KBM-7 (cell line): Measurements from ENCODE around the gene HELZ.
"Not testable (repeated sequence)": the region's sequence is repeated elsewhere in the genome, so short reads cannot be mapped to it uniquely, and the experiment has no call there.

Experiments used
- DNase-seq: peaks from one replicate; pipeline ENCODE4 v3.0.0-alpha.2; 2015
- in situ Hi-C: fragments of 300-500 bp; cut with MboI; formaldehyde crosslinking; loops from 2 replicates; pipeline ENCODE4 v1.14.3; 2020; ENCODE audit warnings: low sequenced_read_pairs, low pct_unique_long_range_greater_than_20kb, mixed read lengths

Gene HELZ

GRCh38 chr17:67245073-67245693 is at the start of gene HELZ:
HELZ (minus strand) TSS chr17:67245196; CDS start chr17:67218804, 26,392 bp downstream.
- peak; percentile 78 for DNase-seq
- in situ Hi-C loops = no loop called here

GRCh38 chr17:67293251-67294203 is 48.5 kb upstream of the HELZ start:
- in situ Hi-C loops = no loop called here
- peak; percentile 82 for DNase-seq

GRCh38 chr17:67290711-67291291 is 45.8 kb upstream of the HELZ start:
- DNase-seq = no peak
- in situ Hi-C loops = no loop called here

- in situ Hi-C loops = no loop called here
- DNase-seq = no peak
These were observed 45.2 kb upstream of the HELZ start for GRCh38 chr17:67290244-67290643.

GRCh38 chr17:67289181-67289876 is 44.3 kb upstream of the HELZ start:
- in situ Hi-C loops = no loop called here
- DNase-seq = no peak

- DNase-seq, in situ Hi-C loops: not testable (repeated sequence)
These were observed 41.8 kb upstream of the HELZ start for GRCh38 chr17:67286826-67287225.

GRCh38 chr17:67285360-67285759 is 40.4 kb upstream of the HELZ start:
- DNase-seq = no peak
- in situ Hi-C loops = no loop called here

GRCh38 chr17:67283731-67284516 is 38.9 kb upstream of the HELZ start:
- in situ Hi-C loops = no loop called here

GRCh38 chr17:67281743-67282142 is 36.7 kb upstream of the HELZ start:
- DNase-seq = no peak

More at GRCh38 chr17:67283731-67284516, 38.9 kb upstream of the HELZ start:
- DNase-seq = peak; percentile 25

GRCh38 chr17:67281053-67281452 is 36.1 kb upstream of the HELZ start:
- no peak for DNase-seq
- in situ Hi-C loops = no loop called here

More at GRCh38 chr17:67281743-67282142, 36.7 kb upstream of the HELZ start:
- in situ Hi-C loops = no loop called here

GRCh38 chr17:67280279-67280678 is 35.3 kb upstream of the HELZ start:
- no peak for DNase-seq
- in situ Hi-C loops = no loop called here

GRCh38 chr17:67279115-67279514 is 34.1 kb upstream of the HELZ start:
- DNase-seq = no peak

GRCh38 chr17:67278363-67278762 is 33.4 kb upstream of the HELZ start:
- in situ Hi-C loops = no loop called here
- no peak for DNase-seq

More at GRCh38 chr17:67279115-67279514, 34.1 kb upstream of the HELZ start:
- in situ Hi-C loops = no loop called here

GRCh38 chr17:67276075-67276474 is 31.1 kb upstream of the HELZ start:
- in situ Hi-C loops = no loop called here
- DNase-seq = no peak

- in situ Hi-C loops = no loop called here
- no peak for DNase-seq
These were observed 29.5 kb upstream of the HELZ start for GRCh38 chr17:67274466-67274865.

GRCh38 chr17:67273900-67274299 is 28.9 kb upstream of the HELZ start:
- in situ Hi-C loops = no loop called here
- DNase-seq = no peak

- no peak for DNase-seq
These were observed 27.5 kb upstream of the HELZ start for GRCh38 chr17:67272312-67273047.

GRCh38 chr17:67271187-67271586 is 26.2 kb upstream of the HELZ start:
- DNase-seq, in situ Hi-C loops: not testable (repeated sequence)

More at GRCh38 chr17:67272312-67273047, 27.5 kb upstream of the HELZ start:
- in situ Hi-C loops = no loop called here
